SK-N-SH (cell line): ENCODE data around the gene GGA3. TPM values are rescaled to one million over a fixed set of nuclear protein-coding genes. Genes with fewer than 3 reads are reported as not detected.

ENCODE experiments used
- CTCF ChIA-PET: fragments of 300-600, 350-600 bp; formaldehyde crosslinking; extraction: SDS; loops from one replicate; lab custom pipeline; 2021; lab: Yijun Ruan, JAX
- POLR2A ChIA-PET: fragments of 350-600 bp; sonication (Branson Sonifier 250); formaldehyde crosslinking; extraction: SDS; loops from one replicate; lab custom pipeline; 2020; ENCODE audit warnings: antibody characterized with exemption, inconsistent platforms; lab: Yijun Ruan, JAX
- DNase-seq: peaks from one replicate; pipeline ENCODE4 v3.0.0; 2012
- H2AFZ ChIP-seq: fragments of 200-600 bp; sonication (generic); 2 replicates; pipeline ENCODE4 v1.8.1; 2016; ENCODE audit warnings: antibody characterized with exemption, mild to moderate bottlenecking, low read depth
- H3F3A ChIP-seq: fragments of 200-600 bp; sonication (generic); replicated peaks from 2 replicates; pipeline ENCODE3; 2016; ENCODE audit warnings: antibody characterized with exemption, mild to moderate bottlenecking; ENCODE audit not compliant: insufficient read depth
- H3K27ac ChIP-seq, 2 experiments: fragments of 200-500 bp in 1 of 2; fragments of 200-600 bp in 1 of 2; sonication (Bioruptor generic) in 1 of 2; sonication (generic), shearing (Covaris generic) in 1 of 2; 2 replicates each; pipeline versions ENCODE4 v1.5.1 to v1.6.1; 2014 to 2016; ENCODE audit warnings: low read depth in 2 of 2, inconsistent platforms in 1 of 2, low read length in 1 of 2, mild to moderate bottlenecking in 1 of 2, mixed read lengths in 1 of 2
- H3K27me3 ChIP-seq: fragments of 200-600 bp; sonication (generic), shearing (Covaris generic); 2 replicates; pipeline ENCODE4 v1.6.1; 2016; ENCODE audit warnings: mixed run types; ENCODE audit not compliant: insufficient read depth
- H3K36me3 ChIP-seq, 2 experiments: fragments of 200-500 bp in 1 of 2; fragments of 200-600 bp in 1 of 2; sonication (Bioruptor generic) in 1 of 2; sonication (generic) in 1 of 2; replicated peaks in 1 of 2; 2 replicates each; pipeline versions ENCODE3 to v1.5.1; 2014 to 2016; ENCODE audit warnings: low read length in 1 of 2, mild to moderate bottlenecking in 1 of 2; ENCODE audit not compliant: insufficient read depth in 2 of 2, control insufficient read depth in 1 of 2
- H3K4me1 ChIP-seq, 2 experiments: fragments of 200-500 bp in 1 of 2; fragments of 200-600 bp in 1 of 2; sonication (Bioruptor generic) in 1 of 2; sonication (generic), shearing (Covaris generic) in 1 of 2; 2 replicates each; pipeline versions ENCODE4 v1.5.1 to v1.6.1; 2014 to 2016; ENCODE audit warnings: low read depth in 1 of 2, low read length in 1 of 2, mixed run types in 1 of 2; ENCODE audit not compliant: insufficient read depth in 2 of 2, control insufficient read depth in 1 of 2
- H3K4me2 ChIP-seq: fragments of 200-600 bp; sonication (generic), shearing (Covaris generic); 2 replicates; pipeline ENCODE4 v1.6.1; 2017; ENCODE audit warnings: mixed run types
- H3K4me3 ChIP-seq, 2 experiments: fragments of 200-500 bp in 1 of 2; fragments of 200-600 bp in 1 of 2; sonication (Bioruptor generic) in 1 of 2; sonication (generic), shearing (Covaris generic) in 1 of 2; 2 replicates each; pipeline versions ENCODE4 v1.5.1 to v1.8.1; 2014 to 2016; ENCODE audit warnings: low read depth in 2 of 2, inconsistent platforms in 1 of 2, low read length in 1 of 2, mild to moderate bottlenecking in 1 of 2, mixed read lengths in 1 of 2, moderate library complexity in 1 of 2
- H3K79me2 ChIP-seq: fragments of 200-600 bp; sonication (generic); 2 replicates; pipeline ENCODE4 v1.8.1; 2017; ENCODE audit warnings: mild to moderate bottlenecking; ENCODE audit not compliant: insufficient read depth
- H3K9ac ChIP-seq: fragments of 200-600 bp; sonication (generic); 2 replicates; pipeline ENCODE4 v1.6.1; 2017; ENCODE audit warnings: mixed run types
- H3K9me2 ChIP-seq: fragments of 200-600 bp; sonication (generic); 2 replicates; pipeline ENCODE4 v1.6.1; 2017; ENCODE audit warnings: mixed run types
- H3K9me3 ChIP-seq: fragments of 200-600 bp; sonication (generic); 2 replicates; pipeline ENCODE4 v1.6.1; 2017; ENCODE audit warnings: mixed run types, mild to moderate bottlenecking, moderate library complexity
- H4K20me1 ChIP-seq: fragments of 200-600 bp; sonication (generic); 2 replicates; pipeline ENCODE4 v1.6.1; 2017; ENCODE audit warnings: mild to moderate bottlenecking, mixed run types; ENCODE audit not compliant: insufficient read depth
- CHD2 ChIP-seq: fragments of 150-350 bp; IDR thresholded peaks from 2 replicates; pipeline ENCODE4 v1.6.1; 2018; ENCODE audit warnings: low read length; ENCODE audit not compliant: partially characterized antibody
- ELF1 ChIP-seq: IDR thresholded peaks from 2 replicates; pipeline ENCODE4 v1.4.0; 2012
- EP300 ChIP-seq, 2 experiments: IDR thresholded peaks; 2 replicates each; pipeline versions ENCODE4 v1.4.0 to v1.6.1; 2012; ENCODE audit warnings: borderline replicate concordance in 1 of 2, low read depth in 1 of 2, low read length in 1 of 2
- EZH2phosphoT487 ChIP-seq: fragments of 200-600 bp; sonication (generic); IDR thresholded peaks from 2 replicates; pipeline ENCODE4 v1.6.1; 2017; ENCODE audit warnings: low read depth, mixed run types, mild to moderate bottlenecking, antibody characterized with exemption, moderate library complexity, borderline replicate concordance
- FOSL2 ChIP-seq: IDR thresholded peaks from 2 replicates; pipeline ENCODE4 v1.4.0; 2012; ENCODE audit warnings: low read depth, mild to moderate bottlenecking, moderate library complexity, borderline replicate concordance
- MAX ChIP-seq: IDR thresholded peaks from 2 replicates; pipeline ENCODE4 v1.4.0; 2012; ENCODE audit warnings: low read depth
- MXI1 ChIP-seq: IDR thresholded peaks from 2 replicates; pipeline ENCODE4 v1.6.1; 2012; ENCODE audit warnings: mild to moderate bottlenecking, low read depth, low read length, improper control_type of control experiment
- NFIC ChIP-seq: IDR thresholded peaks from 2 replicates; pipeline ENCODE4 v1.4.0; 2012; ENCODE audit warnings: borderline replicate concordance
- NRF1 ChIP-seq: IDR thresholded peaks from 2 replicates; pipeline ENCODE4 v1.6.1; 2012; ENCODE audit warnings: low read depth, mild to moderate bottlenecking, low read length
- PBX3 ChIP-seq: IDR thresholded peaks from 2 replicates; pipeline ENCODE4; 2012
- RCOR1 ChIP-seq: fragments of 150-350 bp; IDR thresholded peaks from 2 replicates; pipeline ENCODE4 v1.6.1; 2017; ENCODE audit warnings: antibody characterized with exemption, low read length
- RXRA ChIP-seq: IDR thresholded peaks from 2 replicates; pipeline ENCODE4 v1.4.0; 2012; ENCODE audit warnings: low read depth, mild to moderate bottlenecking, borderline replicate concordance
- SIN3A ChIP-seq: IDR thresholded peaks from 2 replicates; pipeline ENCODE4 v1.6.1; 2012; ENCODE audit warnings: low read depth, mild to moderate bottlenecking, low read length, moderate library complexity, borderline replicate concordance
- SMC3 ChIP-seq: IDR thresholded peaks from 2 replicates; pipeline ENCODE4 v1.6.1; 2012; ENCODE audit warnings: low read depth, low read length, improper control_type of control experiment
- TAF1 ChIP-seq: IDR thresholded peaks from 2 replicates; pipeline ENCODE4 v1.6.1; 2012; ENCODE audit warnings: low read depth, mild to moderate bottlenecking, low read length, moderate library complexity, borderline replicate concordance
- TCF12 ChIP-seq: IDR thresholded peaks from 2 replicates; pipeline ENCODE4 v1.4.0; 2012
- USF1 ChIP-seq: IDR thresholded peaks from 2 replicates; pipeline ENCODE4 v1.4.0; 2012; ENCODE audit warnings: low read depth, borderline replicate concordance
- USF2 ChIP-seq: fragments of 150-350 bp; IDR thresholded peaks from 2 replicates; pipeline ENCODE4 v1.6.1; 2017; ENCODE audit warnings: antibody characterized with exemption, low read length, low read depth, borderline replicate concordance
- WGBS: methylation state at CpG from one replicate; pipeline ENCODE4 v1.1.6; 2017; ENCODE audit warnings: low lambda C conversion rate; 5-methylcytosine and 5-hydroxymethylcytosine counted together
- polyA plus RNA-seq, 3 experiments: library from polyadenylated mRNA; depleted of rRNA; stranded (reverse); fragments of >200 nt; gene quantifications; 2 replicates each; pipeline ENCODE4 v1.2.3, GENCODE V29; 2012

GGA3 gene
- polyA plus RNA-seq, 1 of the 3 experiments (the other 2 are of a cell fraction) = 42.5 TPM

GRCh38 chr17:75252039-75252816 is 9.2 kb downstream of the GGA3 start:
- H3K4me1 ChIP-seq = peaks cover 0 to 2% of the 10 kb centered on the region in 2 experiments; a peak in 1 of 4 replicates
- no peak overlapping the region for H3K4me2 ChIP-seq
- H3K27me3 ChIP-seq = no peaks in the 10 kb centered on the region
- no peak for DNase-seq
- H2AFZ ChIP-seq = no peak overlapping the region
- H3K79me2 ChIP-seq = peaks cover 79% of the 10 kb centered on the region
- no peaks in the 10 kb centered on the region for H3K9me2 ChIP-seq
- no peaks in the 10 kb centered on the region for H3F3A ChIP-seq
- H3K9me3 ChIP-seq = no peaks in the 10 kb centered on the region
- no peak overlapping the region for H3K9ac ChIP-seq
- no peaks in the 10 kb centered on the region for H3K36me3 ChIP-seq
- ChIA-PET CTCF (interaction anchor here (3.7 to 3.8 kb wide), 2 partner anchors 9 to 13 kb away, joined by 12 to 51 read pairs; partner anchors contain the start of genes GGA3 and MRPS7), POLR2A (no interaction called here)
- H4K20me1 ChIP-seq = peaks cover 31% of the 10 kb centered on the region
- no peak overlapping the region for H3K4me3 ChIP-seq
- 95% methylated on average over 8 of the region's 8 CpGs for WGBS
- TF ChIP-seq USF1 = no peak
- TF ChIP-seq CHD2 = no peak
- TF ChIP-seq SIN3A = no peak
- TF ChIP-seq RCOR1 = no peak
- no peak for TF ChIP-seq MXI1
- TF ChIP-seq TAF1 = no peak
- no peak for TF ChIP-seq NRF1
- TF ChIP-seq EZH2phosphoT487 = no peak
- no peak for TF ChIP-seq MAX
- TF ChIP-seq ELF1 = no peak
- TF ChIP-seq NFIC = no peak
- no peak for TF ChIP-seq PBX3
- no peak for TF ChIP-seq SMC3
- TF ChIP-seq USF2 = no peak
- TF ChIP-seq EP300 (IDR thresholded peaks at IDR 0.05; ENCODE audit: borderline replicate concordance in 1 of 2, low read depth in 1 of 2, low read length in 1 of 2) = no peak
- no peak for TF ChIP-seq FOSL2
- no peak for TF ChIP-seq RXRA
- TF ChIP-seq TCF12 = no peak
- no peak overlapping the region for H3K27ac ChIP-seq
